WTC11 (cell line): ENCODE measurements around the gene TMA7. TPM values are rescaled to one million over a fixed set of nuclear protein-coding genes. Genes with fewer than 3 reads are reported as not detected.

Experiments
- ATAC-seq: fragments of 200-7000 bp; cut with Tn5 transposase; 2 replicates; pipeline ENCODE4 v1.10.0; 2021; ENCODE audit warnings: mild to moderate bottlenecking, moderate library complexity
- CTCF ChIA-PET: fragments of 300-600 bp; sonication (Branson Sonifier 250); formaldehyde crosslinking; loops from one replicate; lab custom pipeline; 2021; ENCODE audit warnings: antibody characterized with exemption; lab: Charles Lee
- POLR2A ChIA-PET: fragments of 350-600 bp; sonication (Branson Sonifier 250); formaldehyde crosslinking; loops from one replicate; lab custom pipeline; 2021; ENCODE audit warnings: antibody characterized with exemption; lab: Charles Lee
- DNase-seq: peaks from one replicate; pipeline ENCODE4 v3.0.0; 2021; ENCODE audit warnings: low spot score
- H3K27ac Mint-ChIP-seq: 2 replicates; pipeline ENCODE4 v1.8.0; 2021; ENCODE audit warnings: mixed read lengths
- H3K27me3 Mint-ChIP-seq: 2 replicates; pipeline ENCODE4 v1.8.0; 2021; ENCODE audit warnings: low read depth, mild to moderate bottlenecking, moderate library complexity, mixed read lengths
- H3K36me3 Mint-ChIP-seq: 2 replicates; pipeline ENCODE4 v1.8.0; 2021; ENCODE audit warnings: mixed read lengths
- H3K4me1 Mint-ChIP-seq: 2 replicates; pipeline ENCODE4 v1.8.0; 2022; ENCODE audit warnings: mixed read lengths
- H3K4me3 Mint-ChIP-seq: 2 replicates; pipeline ENCODE4 v1.8.0; 2021; ENCODE audit warnings: mild to moderate bottlenecking, moderate library complexity, mixed read lengths
- H3K9me3 Mint-ChIP-seq: 2 replicates; pipeline ENCODE4 v1.8.0; 2021; ENCODE audit warnings: mixed read lengths
- CREB1 ChIP-seq: sonication (generic); formaldehyde crosslinking; IDR thresholded peaks from 2 replicates; pipeline ENCODE4 v1.8.0; 2023; ENCODE audit warnings: mild to moderate bottlenecking, missing genetic modification reagents
- CREM ChIP-seq: sonication (generic); formaldehyde crosslinking; IDR thresholded peaks from 2 replicates; pipeline ENCODE4 v1.8.1; 2022; ENCODE audit warnings: mild to moderate bottlenecking, missing genetic modification reagents, moderate library complexity
- E2F5 ChIP-seq: sonication (generic); formaldehyde crosslinking; IDR thresholded peaks from 2 replicates; pipeline ENCODE4 v1.8.1; 2022; ENCODE audit warnings: mild to moderate bottlenecking, moderate library complexity, missing genetic modification reagents
- HMGXB4 ChIP-seq: sonication (generic); formaldehyde crosslinking; IDR thresholded peaks from 2 replicates; pipeline ENCODE4 v1.8.1; 2023; ENCODE audit warnings: mild to moderate bottlenecking, moderate library complexity, missing genetic modification reagents
- OVOL2 ChIP-seq: fragments of 250-450 bp; sonication (Bioruptor Pico); IDR thresholded peaks from 2 replicates; pipeline ENCODE4 v1.9.0; 2021; ENCODE audit warnings: mild to moderate bottlenecking, borderline replicate concordance
- PRRX2 ChIP-seq: fragments of 250-450 bp; sonication (Bioruptor Pico); IDR thresholded peaks from 2 replicates; pipeline ENCODE4 v1.8.0; 2021; ENCODE audit warnings: mild to moderate bottlenecking
- RELA ChIP-seq: sonication (generic); formaldehyde crosslinking; IDR thresholded peaks from 2 replicates; pipeline ENCODE4 v1.8.1; 2022; ENCODE audit warnings: missing genetic modification reagents, mild to moderate bottlenecking, borderline replicate concordance
- STAT6 ChIP-seq: sonication (generic); formaldehyde crosslinking; conservative IDR thresholded peaks from 2 replicates; pipeline ENCODE4 v1.8.1; 2023; ENCODE audit warnings: mild to moderate bottlenecking, low read depth, missing genetic modification reagents, moderate library complexity
- TCF7 ChIP-seq: sonication (generic); formaldehyde crosslinking; IDR thresholded peaks from 2 replicates; pipeline ENCODE4 v1.8.0; 2022; ENCODE audit warnings: mild to moderate bottlenecking, low read depth, missing genetic modification reagents, moderate library complexity
- USF2 ChIP-seq: sonication (generic); formaldehyde crosslinking; IDR thresholded peaks from 2 replicates; pipeline ENCODE4 v1.8.1; 2023; ENCODE audit warnings: mild to moderate bottlenecking, missing genetic modification reagents, moderate library complexity
- ZNF232 ChIP-seq: sonication (generic); formaldehyde crosslinking; IDR thresholded peaks from 2 replicates; pipeline ENCODE4 v1.8.0; 2022; ENCODE audit warnings: mild to moderate bottlenecking, missing genetic modification reagents
- ZNF317 ChIP-seq: sonication (generic); formaldehyde crosslinking; IDR thresholded peaks from 2 replicates; pipeline ENCODE4 v1.8.1; 2023; ENCODE audit warnings: low read depth, mild to moderate bottlenecking, moderate library complexity, missing genetic modification reagents, borderline replicate concordance
- total RNA-seq: library from RNA; stranded (reverse); gene quantifications from 3 replicates; pipeline ENCODE4 v1.2.3, GENCODE V29; 2021
- TF ChIP-seq, protein P1 (sequence below): fragments of 250-450 bp; sonication (Bioruptor Pico); IDR thresholded peaks from 2 replicates; pipeline ENCODE4 v1.9.0; 2021; ENCODE audit warnings: moderate library complexity, mild to moderate bottlenecking, inconsistent platforms, borderline replicate concordance
- TF ChIP-seq, protein P2 (sequence below): sonication (generic); formaldehyde crosslinking; IDR thresholded peaks from 2 replicates; pipeline ENCODE4 v1.8.0; 2023; ENCODE audit warnings: mild to moderate bottlenecking, missing genetic modification reagents
- TF ChIP-seq, protein P3 (sequence below): sonication (generic); formaldehyde crosslinking; IDR thresholded peaks from 2 replicates; pipeline ENCODE4 v1.8.1; 2022; ENCODE audit warnings: mild to moderate bottlenecking, missing genetic modification reagents, moderate library complexity, borderline replicate concordance
- TF ChIP-seq, protein P4 (sequence below): sonication (generic); formaldehyde crosslinking; conservative IDR thresholded peaks from 2 replicates; pipeline ENCODE4 v1.8.1; 2022; ENCODE audit warnings: mild to moderate bottlenecking, missing genetic modification reagents

TMA7 gene
- total RNA-seq, 1 experiment from 2014 or later = 318 TPM

GRCh38 chr3:48420561-48420960 is 19.5 kb upstream of the TMA7 start (continued):
- no peak for TF ChIP-seq E2F5
- no peak for TF ChIP-seq CREM (CRISPR knock-in tag)
- TF ChIP-seq, protein P1, sequence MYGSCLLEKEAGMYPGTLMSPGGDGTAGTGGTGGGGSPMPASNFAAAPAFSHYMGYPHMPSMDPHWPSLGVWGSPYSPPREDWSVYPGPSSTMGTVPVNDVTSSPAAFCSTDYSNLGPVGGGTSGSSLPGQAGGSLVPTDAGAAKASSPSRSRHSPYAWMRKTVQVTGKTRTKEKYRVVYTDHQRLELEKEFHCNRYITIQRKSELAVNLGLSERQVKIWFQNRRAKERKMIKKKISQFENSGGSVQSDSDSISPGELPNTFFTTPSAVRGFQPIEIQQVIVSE (CRISPR knock-in tag) = no peak
- no peak for TF ChIP-seq ZNF232 (CRISPR knock-in tag)
- TF ChIP-seq PRRX2 = no peak

GRCh38 chr3:48422272-48422671 is 17.8 kb upstream of the TMA7 start:
- H3K36me3 Mint-ChIP-seq = peaks cover 7% of the 10 kb centered on the region; the same call in 1 of the 2 replicates
- H3K27me3 Mint-ChIP-seq = no peaks in the 10 kb centered on the region
- H3K4me3 Mint-ChIP-seq = no peak overlapping the region
- POLR2A ChIA-PET = no interaction called here
- CTCF ChIA-PET = interaction anchor here (1.0 to 18.3 kb wide), 9 partner anchors 10 to 1478 kb away, joined by 3 to 218 read pairs (median 7); partner anchors contain the start of genes CCDC51 and TMA7
- ATAC-seq = peak; percentile 50
- H3K4me1 Mint-ChIP-seq = peaks cover 19% of the 10 kb centered on the region
- TF ChIP-seq STAT6 (CRISPR knock-in tag) = no peak
- no peak for TF ChIP-seq RELA (CRISPR knock-in tag)
- TF ChIP-seq USF2 (CRISPR knock-in tag) = no peak
- TF ChIP-seq ZNF317 = no peak
- TF ChIP-seq OVOL2 (CRISPR knock-in tag) = no peak
- TF ChIP-seq, all 79 proteins: peak for 0
- no peak for DNase-seq
- H3K27ac Mint-ChIP-seq = no peak overlapping the region
- no peaks in the 10 kb centered on the region for H3K9me3 Mint-ChIP-seq

- no peaks in the 10 kb centered on the region for H3K9me3 Mint-ChIP-seq
- no peak for ATAC-seq
- POLR2A ChIA-PET = no interaction called here
- no peak overlapping the region for H3K4me3 Mint-ChIP-seq
- DNase-seq = no peak
- peak overlapping the region; percentile 89; the same call in 1 of the 2 replicates for H3K27ac Mint-ChIP-seq
- peaks cover 23% of the 10 kb centered on the region for H3K4me1 Mint-ChIP-seq
- CTCF ChIA-PET = interaction anchor here (1.0 to 18.3 kb wide), 9 partner anchors 10 to 1477 kb away, joined by 3 to 218 read pairs (median 7); partner anchors contain the start of genes CCDC51 and TMA7
- H3K27me3 Mint-ChIP-seq = no peaks in the 10 kb centered on the region
- peaks cover 5% of the 10 kb centered on the region; the same call in 1 of the 2 replicates for H3K36me3 Mint-ChIP-seq
- no peak for TF ChIP-seq TCF7 (CRISPR knock-in tag)
- no peak for TF ChIP-seq ZNF317
- TF ChIP-seq HMGXB4 = no peak
- no peak for TF ChIP-seq CREB1 (CRISPR knock-in tag)
- no peak for TF ChIP-seq USF2 (CRISPR knock-in tag)
- TF ChIP-seq, protein P1 (CRISPR knock-in tag) = no peak
- TF ChIP-seq, protein P2, sequence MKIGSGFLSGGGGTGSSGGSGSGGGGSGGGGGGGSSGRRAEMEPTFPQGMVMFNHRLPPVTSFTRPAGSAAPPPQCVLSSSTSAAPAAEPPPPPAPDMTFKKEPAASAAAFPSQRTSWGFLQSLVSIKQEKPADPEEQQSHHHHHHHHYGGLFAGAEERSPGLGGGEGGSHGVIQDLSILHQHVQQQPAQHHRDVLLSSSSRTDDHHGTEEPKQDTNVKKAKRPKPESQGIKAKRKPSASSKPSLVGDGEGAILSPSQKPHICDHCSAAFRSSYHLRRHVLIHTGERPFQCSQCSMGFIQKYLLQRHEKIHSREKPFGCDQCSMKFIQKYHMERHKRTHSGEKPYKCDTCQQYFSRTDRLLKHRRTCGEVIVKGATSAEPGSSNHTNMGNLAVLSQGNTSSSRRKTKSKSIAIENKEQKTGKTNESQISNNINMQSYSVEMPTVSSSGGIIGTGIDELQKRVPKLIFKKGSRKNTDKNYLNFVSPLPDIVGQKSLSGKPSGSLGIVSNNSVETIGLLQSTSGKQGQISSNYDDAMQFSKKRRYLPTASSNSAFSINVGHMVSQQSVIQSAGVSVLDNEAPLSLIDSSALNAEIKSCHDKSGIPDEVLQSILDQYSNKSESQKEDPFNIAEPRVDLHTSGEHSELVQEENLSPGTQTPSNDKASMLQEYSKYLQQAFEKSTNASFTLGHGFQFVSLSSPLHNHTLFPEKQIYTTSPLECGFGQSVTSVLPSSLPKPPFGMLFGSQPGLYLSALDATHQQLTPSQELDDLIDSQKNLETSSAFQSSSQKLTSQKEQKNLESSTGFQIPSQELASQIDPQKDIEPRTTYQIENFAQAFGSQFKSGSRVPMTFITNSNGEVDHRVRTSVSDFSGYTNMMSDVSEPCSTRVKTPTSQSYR = no peak
- TF ChIP-seq, protein P3, sequence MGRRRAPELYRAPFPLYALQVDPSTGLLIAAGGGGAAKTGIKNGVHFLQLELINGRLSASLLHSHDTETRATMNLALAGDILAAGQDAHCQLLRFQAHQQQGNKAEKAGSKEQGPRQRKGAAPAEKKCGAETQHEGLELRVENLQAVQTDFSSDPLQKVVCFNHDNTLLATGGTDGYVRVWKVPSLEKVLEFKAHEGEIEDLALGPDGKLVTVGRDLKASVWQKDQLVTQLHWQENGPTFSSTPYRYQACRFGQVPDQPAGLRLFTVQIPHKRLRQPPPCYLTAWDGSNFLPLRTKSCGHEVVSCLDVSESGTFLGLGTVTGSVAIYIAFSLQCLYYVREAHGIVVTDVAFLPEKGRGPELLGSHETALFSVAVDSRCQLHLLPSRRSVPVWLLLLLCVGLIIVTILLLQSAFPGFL (CRISPR knock-in tag) = no peak
- TF ChIP-seq, protein P4, sequence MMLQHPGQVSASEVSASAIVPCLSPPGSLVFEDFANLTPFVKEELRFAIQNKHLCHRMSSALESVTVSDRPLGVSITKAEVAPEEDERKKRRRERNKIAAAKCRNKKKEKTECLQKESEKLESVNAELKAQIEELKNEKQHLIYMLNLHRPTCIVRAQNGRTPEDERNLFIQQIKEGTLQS (CRISPR knock-in tag) = no peak
Observed at GRCh38 chr3:48422681-48423080, 17.4 kb upstream of the TMA7 start.
